Myocyte (in vitro differentiated cells): ENCODE results near the gene EMC10. TPM values are rescaled to one million over a fixed set of nuclear protein-coding genes. Genes with fewer than 3 reads are reported as not detected.

Experiments
- total RNA-seq: library from RNA; depleted of rRNA; stranded (reverse); fragments of >200 nt; gene quantifications from 2 replicates; pipeline ENCODE4 v1.2.3, GENCODE V29; 2014

The EMC10 gene
- total RNA-seq, 1 donor from 2014 or later = 210 TPM

Other genes starting within 250 kb of the EMC10 start
- gene KCNC3, start 147.1 kb upstream of the EMC10 start, total RNA-seq = not detected in 2 replicates
- gene NAPSA, start 110.9 kb upstream of the EMC10 start, total RNA-seq = 0.48 and 1.7 TPM in 2 replicates
- 70.3 and 80.5 TPM in 2 replicates for gene NR1H2, start 100.0 kb upstream of the EMC10 start, total RNA-seq
- 22.0 and 26.3 TPM in 2 replicates for gene POLD1, start 92.2 kb upstream of the EMC10 start, total RNA-seq
- gene SPIB, start 57.6 kb upstream of the EMC10 start, total RNA-seq = 0.73 and 2.4 TPM in 2 replicates
- 65.8 and 124 TPM in 2 replicates for gene MYBPC2, start 43.6 kb upstream of the EMC10 start, total RNA-seq
- 1.5 and 3.0 TPM in 2 replicates for gene GARIN5A, start 341 bp downstream of the EMC10 start, total RNA-seq
- 29.8 and 39.9 TPM in 2 replicates for gene JOSD2, start 34.7 kb downstream of the EMC10 start, total RNA-seq
- gene ASPDH, start 37.4 kb downstream of the EMC10 start, total RNA-seq = not detected in 2 replicates
- 0.05 TPM in 1 of 2 replicates, not detected in the other for gene LRRC4B, start 91.9 kb downstream of the EMC10 start, total RNA-seq
- not detected in 2 replicates for gene SYT3, start 163.4 kb downstream of the EMC10 start, total RNA-seq
- not detected in 2 replicates for gene C19orf81, start 172.9 kb downstream of the EMC10 start, total RNA-seq
- gene SHANK1, start 243.3 kb downstream of the EMC10 start, total RNA-seq = 32.3 and 38.1 TPM in 2 replicates
- gene CLEC11A, start 246.9 kb downstream of the EMC10 start, total RNA-seq = 35.5 and 39.1 TPM in 2 replicates